ENCODE data around the gene FAM200C. TPM values are rescaled to one million over a fixed set of nuclear protein-coding genes. Genes with fewer than 3 reads are reported as not detected.
"Not testable (repeated sequence)": the region's sequence is repeated elsewhere in the genome, so short reads cannot be mapped to it uniquely, and the experiment has no call there.

FAM200C gene
- total and polyA plus RNA-seq, 9 of the 15 experiments (the other 6 are each of a cell fraction or from before 2014, with no cell fraction given), result 1.3 to 7.0 (median 1.8) TPM

DNA sequence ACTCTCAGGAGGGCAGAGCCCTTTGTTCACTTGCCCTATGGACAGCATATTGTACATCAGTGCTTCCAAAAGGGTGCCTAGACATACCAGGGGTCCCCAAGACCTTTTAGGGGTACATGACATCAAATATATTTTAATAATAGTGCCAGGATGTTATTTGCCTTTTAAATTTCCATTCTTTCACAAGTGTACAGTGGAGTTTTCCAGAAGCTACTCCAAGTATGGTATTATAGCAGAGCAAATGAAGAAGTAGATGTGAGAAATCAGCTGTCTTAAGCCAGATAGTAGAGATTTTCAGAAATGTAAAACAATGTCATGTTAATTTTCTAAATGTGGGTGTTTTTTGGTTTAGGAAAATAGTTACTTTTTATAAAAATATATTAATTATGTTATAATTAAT lies 37.4 kb upstream of the FAM200C start:
- Histone ChIP-seq H3K9me1 (ENCODE audit: control insufficient read depth, insufficient read depth, low read length) (no peaks in the 10 kb centered on the region), H3K9me3 (replicated peaks; ENCODE audit: control insufficient read depth, insufficient read depth, low read depth, low read length) (no peaks in the 10 kb centered on the region), H3K9ac (ENCODE audit: insufficient read depth in 1 of 2, low read depth in 2 of 2, low read length in 2 of 2) (no peak overlapping the region), H4K20me1 (replicated peaks; ENCODE audit: control insufficient read depth, insufficient read depth, low read length) (no peaks in the 10 kb centered on the region), H3K4me1 (replicated peaks in 1 of 2; ENCODE audit: control insufficient read depth in 2 of 2, insufficient read depth in 2 of 2, low read length in 2 of 2) (peaks cover 12 to 14% of the 10 kb centered on the region in 2 experiments; a peak in 4 of 5 replicates), H3K27ac (ENCODE audit: extremely low read depth, low read depth, low read length) (no peak overlapping the region), H3K27me3 (ENCODE audit: control insufficient read depth in 2 of 2, insufficient read depth in 2 of 2, low read length in 2 of 2) (no peaks in the 10 kb centered on the region), H3K4me2 (ENCODE audit: insufficient read depth, low read length) (no peak overlapping the region), H3K36me3 (ENCODE audit: control insufficient read depth, insufficient read depth, low read length) (no peaks in the 10 kb centered on the region), H3K79me2 (ENCODE audit: control insufficient read depth, insufficient read depth, low read length) (no peaks in the 10 kb centered on the region), H3K4me3 (no peak overlapping the region), H2AFZ (ENCODE audit: low read depth, low read length) (no peak overlapping the region)
- intact Hi-C loops (cut with micrococcal nuclease) (no loop called here), in situ Hi-C loops (cut with MboI) (no loop called here)
- ChIA-PET CTCF (ENCODE audit: low intra/inter-chr PET ratio) (no interaction called here), POLR2A (no interaction called here)
- DNase-seq (ENCODE audit: extremely low read depth in 1 of 4, low spot score in 3 of 4) (no peak), ATAC-seq (no peak), FAIRE-seq (no peak)
- no TSS peak for BruUV-seq (replicated peaks)
- TF ChIP-seq, protein P1, sequence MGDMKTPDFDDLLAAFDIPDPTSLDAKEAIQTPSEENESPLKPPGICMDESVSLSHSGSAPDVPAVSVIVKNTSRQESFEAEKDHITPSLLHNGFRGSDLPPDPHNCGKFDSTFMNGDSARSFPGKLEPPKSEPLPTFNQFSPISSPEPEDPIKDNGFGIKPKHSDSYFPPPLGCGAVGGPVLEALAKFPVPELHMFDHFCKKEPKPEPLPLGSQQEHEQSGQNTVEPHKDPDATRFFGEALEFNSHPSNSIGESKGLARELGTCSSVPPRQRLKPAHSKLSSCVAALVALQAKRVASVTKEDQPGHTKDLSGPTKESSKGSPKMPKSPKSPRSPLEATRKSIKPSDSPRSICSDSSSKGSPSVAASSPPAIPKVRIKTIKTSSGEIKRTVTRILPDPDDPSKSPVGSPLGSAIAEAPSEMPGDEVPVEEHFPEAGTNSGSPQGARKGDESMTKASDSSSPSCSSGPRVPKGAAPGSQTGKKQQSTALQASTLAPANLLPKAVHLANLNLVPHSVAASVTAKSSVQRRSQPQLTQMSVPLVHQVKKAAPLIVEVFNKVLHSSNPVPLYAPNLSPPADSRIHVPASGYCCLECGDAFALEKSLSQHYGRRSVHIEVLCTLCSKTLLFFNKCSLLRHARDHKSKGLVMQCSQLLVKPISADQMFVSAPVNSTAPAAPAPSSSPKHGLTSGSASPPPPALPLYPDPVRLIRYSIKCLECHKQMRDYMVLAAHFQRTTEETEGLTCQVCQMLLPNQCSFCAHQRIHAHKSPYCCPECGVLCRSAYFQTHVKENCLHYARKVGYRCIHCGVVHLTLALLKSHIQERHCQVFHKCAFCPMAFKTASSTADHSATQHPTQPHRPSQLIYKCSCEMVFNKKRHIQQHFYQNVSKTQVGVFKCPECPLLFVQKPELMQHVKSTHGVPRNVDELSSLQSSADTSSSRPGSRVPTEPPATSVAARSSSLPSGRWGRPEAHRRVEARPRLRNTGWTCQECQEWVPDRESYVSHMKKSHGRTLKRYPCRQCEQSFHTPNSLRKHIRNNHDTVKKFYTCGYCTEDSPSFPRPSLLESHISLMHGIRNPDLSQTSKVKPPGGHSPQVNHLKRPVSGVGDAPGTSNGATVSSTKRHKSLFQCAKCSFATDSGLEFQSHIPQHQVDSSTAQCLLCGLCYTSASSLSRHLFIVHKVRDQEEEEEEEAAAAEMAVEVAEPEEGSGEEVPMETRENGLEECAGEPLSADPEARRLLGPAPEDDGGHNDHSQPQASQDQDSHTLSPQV (IDR thresholded peaks at IDR 0.05), result no peak
- no peak for TF ChIP-seq HMGN3 (IDR thresholded peaks at IDR 0.05; ENCODE audit: borderline replicate concordance, extremely low read depth, insufficient read length, low read depth, low read length)
- TF ChIP-seq, protein P2, sequence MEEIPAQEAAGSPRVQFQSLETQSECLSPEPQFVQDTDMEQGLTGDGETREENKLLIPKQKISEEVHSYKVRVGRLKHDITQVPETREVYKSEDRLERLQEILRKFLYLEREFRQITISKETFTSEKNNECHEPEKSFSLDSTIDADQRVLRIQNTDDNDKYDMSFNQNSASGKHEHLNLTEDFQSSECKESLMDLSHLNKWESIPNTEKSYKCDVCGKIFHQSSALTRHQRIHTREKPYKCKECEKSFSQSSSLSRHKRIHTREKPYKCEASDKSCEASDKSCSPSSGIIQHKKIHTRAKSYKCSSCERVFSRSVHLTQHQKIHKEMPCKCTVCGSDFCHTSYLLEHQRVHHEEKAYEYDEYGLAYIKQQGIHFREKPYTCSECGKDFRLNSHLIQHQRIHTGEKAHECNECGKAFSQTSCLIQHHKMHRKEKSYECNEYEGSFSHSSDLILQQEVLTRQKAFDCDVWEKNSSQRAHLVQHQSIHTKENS (CRISPR knock-in tag; IDR thresholded peaks at IDR 0.05), result no peak

DNA sequence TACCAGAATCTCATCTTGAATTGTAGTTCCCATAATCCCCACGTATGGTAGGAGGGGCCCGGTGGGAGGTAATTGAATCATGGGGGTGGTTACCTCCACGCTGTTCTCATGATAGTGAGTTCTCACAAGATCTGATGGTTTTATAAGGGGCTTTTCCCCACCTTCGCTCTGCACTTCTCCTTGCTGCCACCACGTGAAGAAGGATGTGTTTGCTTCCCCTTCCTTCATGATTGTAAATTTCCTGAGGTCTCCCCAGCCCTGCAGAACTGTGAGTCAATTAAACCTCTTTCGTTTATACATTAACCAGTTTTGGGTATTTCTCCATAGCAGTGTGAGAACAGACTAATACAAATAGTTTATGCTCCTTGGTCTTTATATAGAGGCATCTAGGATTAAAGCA lies 36.8 kb upstream of the FAM200C start:
- H3K79me2 ChIP-seq (ENCODE audit: control insufficient read depth, insufficient read depth, low read length); H3K36me3 ChIP-seq (ENCODE audit: control insufficient read depth, insufficient read depth, low read length); CTCF ChIA-PET (ENCODE audit: low intra/inter-chr PET ratio); H3K27me3 ChIP-seq (ENCODE audit: control insufficient read depth in 2 of 2, insufficient read depth in 2 of 2, low read length in 2 of 2); ATAC-seq; BruUV-seq (replicated peaks); H4K20me1 ChIP-seq (replicated peaks; ENCODE audit: control insufficient read depth, insufficient read depth, low read length); H3K4me2 ChIP-seq (ENCODE audit: insufficient read depth, low read length); intact Hi-C loops (cut with micrococcal nuclease); in situ Hi-C loops (cut with MboI); H3K4me3 ChIP-seq; FAIRE-seq; DNase-seq (ENCODE audit: extremely low read depth in 1 of 4, low spot score in 3 of 4); H3K9ac ChIP-seq (ENCODE audit: insufficient read depth in 1 of 2, low read depth in 2 of 2, low read length in 2 of 2); H3K9me1 ChIP-seq (ENCODE audit: control insufficient read depth, insufficient read depth, low read length); H3K9me3 ChIP-seq (replicated peaks; ENCODE audit: control insufficient read depth, insufficient read depth, low read depth, low read length); H3K27ac ChIP-seq (ENCODE audit: extremely low read depth, low read depth, low read length): not testable (repeated sequence)
- H2AFZ ChIP-seq (ENCODE audit: low read depth, low read length), result 0 out of 2 replicates have a peak overlapping the region, but pooled peaks have one; percentile 12
- WGBS (ENCODE audit: insufficient coverage, low coverage, missing lambda C conversion rate), result 2% methylated on average over 6 of the region's 6 CpGs
- peaks cover 12 to 14% of the 10 kb centered on the region in 2 experiments; a peak in 4 of 5 replicates for H3K4me1 ChIP-seq (replicated peaks in 1 of 2; ENCODE audit: control insufficient read depth in 2 of 2, insufficient read depth in 2 of 2, low read length in 2 of 2)
- POLR2A ChIA-PET, result interaction anchor here (1.5 to 1.9 kb wide), 2 partner anchors 12 to 15 kb away, joined by 7 to 9 read pairs; partner anchors contain the start of gene PTTG1

All from K562 (cell line).